ENCODE data around the gene MAP7.
"Not testable (repeated sequence)": the region's sequence is repeated elsewhere in the genome, so short reads cannot be mapped to it uniquely, and the experiment has no call there.

- TF ChIP-seq CTCF, POLR2A (IDR thresholded peaks at IDR 0.05): not testable (repeated sequence)
Measured at GRCh38 chr6:136590846-136591245, 40.6 kb upstream of the MAP7 start.

All from Peyer's patch (tissue), 4 donors.